HFFc6 (cell line): ENCODE results near the gene MARCKSL1. TPM values are rescaled to one million over a fixed set of nuclear protein-coding genes. Genes with fewer than 3 reads are reported as not detected.
A peak's percentile ranks its signal among the peaks of the same experiment; 100 is the strongest.

Experiments
- DNase-seq: peaks from one replicate; pipeline ENCODE4 v3.0.0-alpha.2; 2018
- H3K27ac Mint-ChIP-seq: 2 replicates; pipeline ENCODE4 v1.8.0; 2020; ENCODE audit warnings: mild to moderate bottlenecking, mixed read lengths
- H3K27me3 Mint-ChIP-seq: 2 replicates; pipeline ENCODE4 v1.8.0; 2021; ENCODE audit warnings: mild to moderate bottlenecking, moderate library complexity, mixed read lengths; ENCODE audit not compliant: insufficient read depth
- H3K36me3 Mint-ChIP-seq: 2 replicates; pipeline ENCODE4 v1.8.0; 2021; ENCODE audit warnings: low read depth, mixed read lengths
- H3K4me1 Mint-ChIP-seq: 2 replicates; pipeline ENCODE4 v1.8.0; 2020; ENCODE audit warnings: low read depth, mixed read lengths
- H3K4me3 Mint-ChIP-seq: 2 replicates; pipeline ENCODE4 v1.8.0; 2020; ENCODE audit warnings: mild to moderate bottlenecking, moderate library complexity, mixed read lengths
- H3K9me3 Mint-ChIP-seq: 2 replicates; pipeline ENCODE4 v1.8.0; 2020; ENCODE audit warnings: mild to moderate bottlenecking, mixed read lengths
- CTCF ChIP-seq: fragments of 200-600 bp; sonication (generic); IDR thresholded peaks from 2 replicates; pipeline ENCODE4 v1.5.0; 2021; ENCODE audit warnings: antibody characterized with exemption, mild to moderate bottlenecking
- long read RNA-seq: library from polyadenylated mRNA; unstranded; transcript quantifications from one replicate; pipeline ENCODE4 v2.0.0, GENCODE V29; 2019
- total RNA-seq, 6 experiments: library from RNA; stranded (reverse); fragmentation: NEBNext Ultra II Directional; extraction: Animal tissue kit (Norgen Biotek cat#: 25700); gene quantifications; 2 replicates in 1 of 6; 3 replicates in 5 of 6; pipeline ENCODE4 v1.2.3, GENCODE V29; 2021

Gene MARCKSL1
- 10 to 100 TPM in 4 of 6 experiments, 1 to 10 TPM in 2; 7.8 to 12.8 (median 11.4) TPM for total RNA-seq
- long read RNA-seq, partial matches to known transcripts = 0 of 2 reads
- long read RNA-seq, other reads (novel, unspliced or antisense) = 2 of 2 reads

DNA sequence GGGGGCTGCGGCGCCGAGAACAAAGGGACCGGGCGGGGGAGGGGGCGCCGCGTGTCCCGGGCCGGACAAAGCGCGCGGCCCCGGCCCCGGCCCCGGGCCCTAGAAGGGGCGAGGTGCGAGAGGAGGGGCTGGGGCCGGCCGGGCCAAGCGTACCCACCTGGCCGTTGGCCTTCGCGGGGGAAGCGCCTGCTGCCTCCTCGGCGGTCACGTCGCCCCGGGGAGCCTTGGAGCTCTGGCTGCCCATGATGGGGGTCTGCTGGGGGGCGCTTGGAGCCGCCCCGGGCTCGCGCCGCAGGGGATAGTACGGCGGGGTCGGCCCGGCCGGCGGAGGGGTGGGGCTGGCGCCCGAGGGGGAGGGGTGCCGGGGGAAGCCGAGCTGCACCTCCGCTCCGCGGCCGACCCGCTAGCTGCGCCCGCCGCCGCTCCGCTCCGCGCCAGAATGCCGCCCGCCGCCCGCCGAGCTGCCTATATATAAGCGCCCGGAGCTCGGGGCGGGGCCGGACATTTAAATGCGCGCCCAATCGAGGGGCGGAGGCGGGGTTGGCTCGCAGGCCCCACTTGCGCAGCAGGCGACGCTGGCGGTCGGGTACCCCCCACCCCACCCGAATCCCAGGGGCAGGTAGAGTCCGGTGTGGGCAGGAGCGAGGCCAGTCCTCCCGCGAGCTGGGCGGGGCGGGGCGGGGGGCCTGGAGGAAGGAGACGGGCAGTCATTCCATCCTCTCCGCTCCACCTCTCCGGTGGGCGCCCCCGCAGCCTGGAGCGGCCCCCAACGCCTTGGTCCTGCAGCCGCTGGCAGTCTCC is at the start of gene MARCKSL1:
Gene MARCKSL1, minus strand, starts transcription at position 444 of the 801 bp plus-strand sequence. Its CDS starts 200 bp downstream, at position 244.
- Mint-ChIP-seq H3K36me3 (peaks cover 9% of the 10 kb centered on the region; the same call in 1 of the 2 replicates), H3K4me3 (peak within 1 kb of the TSS; percentile 83), H3K27me3 (peaks cover 4% of the 10 kb centered on the region), H3K27ac (no peak within 1 kb of the TSS), H3K4me1 (peaks cover 32% of the 10 kb centered on the region), H3K9me3 (no peaks in the 10 kb centered on the region)
- TF ChIP-seq CTCF = no peak
- DNase-seq = no peak

DNA sequence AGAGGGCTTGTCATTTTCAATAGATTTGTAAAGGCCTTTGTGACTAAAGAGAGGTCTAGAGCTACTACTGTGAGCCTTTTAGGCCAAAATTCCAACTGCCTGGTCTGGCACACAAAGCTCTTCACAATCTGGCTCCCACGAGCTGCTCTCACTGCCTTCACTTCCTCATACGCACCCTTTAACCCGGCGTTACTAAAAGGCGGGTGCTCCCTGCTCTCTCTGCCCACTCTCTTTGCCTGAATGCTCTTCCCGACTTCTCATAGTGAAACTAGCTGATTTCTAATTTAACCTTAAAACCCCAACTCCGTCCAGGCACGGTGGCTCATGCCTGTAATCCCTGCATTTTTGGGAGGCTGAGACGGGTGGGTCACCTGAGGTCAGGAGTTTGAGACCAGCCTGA is 44.0 kb upstream of the MARCKSL1 start:
- no peak for TF ChIP-seq CTCF
- no peak for DNase-seq
- H3K27ac Mint-ChIP-seq = no peak overlapping the region
- H3K9me3 Mint-ChIP-seq = no peaks in the 10 kb centered on the region
- no peaks in the 10 kb centered on the region; the same call in 1 of the 2 replicates for H3K27me3 Mint-ChIP-seq
- H3K4me1 Mint-ChIP-seq = no peaks in the 10 kb centered on the region
- no peak overlapping the region for H3K4me3 Mint-ChIP-seq
- peaks cover 14% of the 10 kb centered on the region for H3K36me3 Mint-ChIP-seq

- Mint-ChIP-seq H3K27me3 (peaks cover 2% of the 10 kb centered on the region; the same call in 1 of the 2 replicates), H3K27ac (no peak overlapping the region), H3K9me3 (no peaks in the 10 kb centered on the region), H3K4me3 (no peak overlapping the region), H3K36me3 (peaks cover 10% of the 10 kb centered on the region), H3K4me1 (no peaks in the 10 kb centered on the region)
- TF ChIP-seq CTCF = no peak
- no peak for DNase-seq
Observed at GRCh38 chr1:32377541-32378220, 41.6 kb upstream of the MARCKSL1 start.

DNA sequence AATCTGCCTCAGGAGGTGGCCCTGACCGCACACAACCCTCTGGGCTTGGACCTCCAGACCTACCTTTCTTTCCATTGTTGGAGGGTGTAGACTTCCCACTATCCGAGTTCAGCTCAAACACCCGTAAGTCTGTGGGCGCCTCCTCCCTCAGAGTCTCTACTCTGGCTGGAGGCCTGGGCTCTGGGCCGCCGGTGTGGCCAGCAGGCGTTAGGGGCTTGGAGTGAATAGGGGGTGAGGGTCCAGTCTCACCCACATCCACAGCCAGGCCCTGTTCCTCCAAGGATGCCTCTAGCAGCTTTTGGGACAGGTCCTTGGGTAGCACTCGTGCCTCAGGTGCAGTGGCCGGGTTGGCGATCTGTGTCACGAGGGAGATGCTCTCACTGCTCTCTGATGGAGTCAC is 40.2 kb upstream of the MARCKSL1 start:
- peaks cover 10% of the 10 kb centered on the region for H3K36me3 Mint-ChIP-seq
- no peak for DNase-seq

More for the DNA sequence above, 40.2 kb upstream of the MARCKSL1 start:
- no peak for TF ChIP-seq CTCF
- Mint-ChIP-seq H3K4me1 (peaks cover 5% of the 10 kb centered on the region; the same call in 1 of the 2 replicates), H3K9me3 (no peaks in the 10 kb centered on the region), H3K27ac (no peak overlapping the region), H3K4me3 (no peak overlapping the region), H3K27me3 (peaks cover 2% of the 10 kb centered on the region; the same call in 1 of the 2 replicates)
